ENCODE results near the gene DGKE. TPM values are rescaled to one million over a fixed set of nuclear protein-coding genes. Genes with fewer than 3 reads are reported as not detected.

The DGKE gene
- total and polyA plus RNA-seq, 2 of the 13 experiments (the other 11 are each of a cell fraction or from before 2014, with no cell fraction given): 3.2 to 5.3 TPM

- TF ChIP-seq CTCF (CRISPR knock-in tag; IDR thresholded peaks at IDR 0.05) (peak; percentile 60), XRCC5 (optimal IDR thresholded peaks at IDR 0.05; ENCODE audit: low read length) (peak; percentile 53), DR1 (CRISPR knock-in tag; IDR thresholded peaks at IDR 0.05) (no peak), SMAD3 (CRISPR knock-in tag; IDR thresholded peaks at IDR 0.05) (no peak), MXD4 (CRISPR knock-in tag; IDR thresholded peaks at IDR 0.05) (no peak), ZNF737 (CRISPR knock-in tag; IDR thresholded peaks at IDR 0.05; ENCODE audit: borderline replicate concordance) (no peak), ZBTB7A (CRISPR knock-in tag; IDR thresholded peaks at IDR 0.05) (no peak), ZBTB1 (CRISPR knock-in tag; IDR thresholded peaks at IDR 0.05; ENCODE audit: borderline replicate concordance) (no peak), ZBTB4 (CRISPR knock-in tag; IDR thresholded peaks at IDR 0.05; ENCODE audit: borderline replicate concordance) (no peak), LBX2 (CRISPR knock-in tag; IDR thresholded peaks at IDR 0.05; ENCODE audit: borderline replicate concordance) (no peak), HMGXB4 (CRISPR knock-in tag; IDR thresholded peaks at IDR 0.05; ENCODE audit: borderline replicate concordance in 1 of 2, low read depth in 1 of 2) (no peak), POLR2AphosphoS5 (IDR thresholded peaks at IDR 0.05; ENCODE audit: low read depth, low read length) (no peak), ZBTB33 (CRISPR knock-in tag; IDR thresholded peaks at IDR 0.05) (peak; percentile 82), HIVEP1 (CRISPR knock-in tag; IDR thresholded peaks at IDR 0.05) (0 out of 2 replicates have a peak, but pooled peaks have one; percentile 28), SMC3 (IDR thresholded peaks at IDR 0.05; ENCODE audit: low read length) (peak; percentile 21; the same call in 1 of the 2 replicates), FOXA3 (CRISPR knock-in tag; IDR thresholded peaks at IDR 0.05) (no peak), KLF15 (CRISPR knock-in tag; IDR thresholded peaks at IDR 0.05; ENCODE audit: borderline replicate concordance) (no peak), GLI4 (CRISPR knock-in tag; IDR thresholded peaks at IDR 0.05; ENCODE audit: borderline replicate concordance) (no peak), FOXM1 (CRISPR knock-in tag; IDR thresholded peaks at IDR 0.05) (no peak), SCMH1 (CRISPR knock-in tag; IDR thresholded peaks at IDR 0.05; ENCODE audit: borderline replicate concordance) (no peak), JUNB (CRISPR knock-in tag; IDR thresholded peaks at IDR 0.05; ENCODE audit: borderline replicate concordance) (no peak), RORA (CRISPR knock-in tag; IDR thresholded peaks at IDR 0.05) (no peak)
Observed at GRCh38 chr17:56891751-56892150, 57.8 kb downstream of the DGKE start (continued).

All from HepG2 (cell line).